AG09309 (cell line): Measurements from ENCODE around the gene RNF222.
"Not testable (repeated sequence)": the region's sequence is repeated elsewhere in the genome, so short reads cannot be mapped to it uniquely, and the experiment has no call there.

Experiments
- DNase-seq: peaks from one replicate; pipeline ENCODE4 v3.0.0-alpha.2; 2010; ENCODE audit warnings: low read depth
- H3K4me3 ChIP-seq: 2 replicates; pipeline ENCODE4 v1.5.1; 2011; ENCODE audit warnings: mild to moderate bottlenecking, low read depth, low read length, moderate library complexity; ENCODE audit not compliant: control insufficient read depth
- CTCF ChIP-seq: IDR thresholded peaks from 2 replicates; pipeline ENCODE4 v1.5.1; 2011; ENCODE audit warnings: mild to moderate bottlenecking, low read depth, low read length, inconsistent platforms; ENCODE audit not compliant: insufficient read depth, control insufficient read depth; ENCODE audit errors: missing control alignments

RNF222 gene

GRCh38 chr17:8375738-8376259, 21.8 kb downstream of the RNF222 start:
- no peak for DNase-seq
- H3K4me3 ChIP-seq: peak overlapping the region; percentile 60
- TF ChIP-seq CTCF: no peak

GRCh38 chr17:8373856-8374255, 23.8 kb downstream of the RNF222 start:
- not testable (repeated sequence) for H3K4me3 ChIP-seq, DNase-seq

- DNase-seq: no peak
- TF ChIP-seq CTCF: no peak
- H3K4me3 ChIP-seq: no peak overlapping the region
Measured at GRCh38 chr17:8372422-8372821, 25.2 kb downstream of the RNF222 start.

- TF ChIP-seq CTCF: no peak
- DNase-seq: no peak
- H3K4me3 ChIP-seq: no peak overlapping the region
Measured at GRCh38 chr17:8371786-8372185, 25.8 kb downstream of the RNF222 start.

- no peak for DNase-seq
- H3K4me3 ChIP-seq: no peak overlapping the region
- no peak for TF ChIP-seq CTCF
Measured at GRCh38 chr17:8369944-8370343, 27.7 kb downstream of the RNF222 start.

GRCh38 chr17:8368193-8368592, 29.4 kb downstream of the RNF222 start:
- no peak overlapping the region for H3K4me3 ChIP-seq
- no peak for TF ChIP-seq CTCF
- DNase-seq: no peak

- H3K4me3 ChIP-seq: no peak overlapping the region
- TF ChIP-seq CTCF: no peak
- no peak for DNase-seq
Measured at GRCh38 chr17:8366231-8366630, 31.4 kb downstream of the RNF222 start.
